Adrenal gland (tissue), 12 donors: ENCODE results near the gene TRIP12. TPM values are rescaled to one million over a fixed set of nuclear protein-coding genes. Genes with fewer than 3 reads are reported as not detected.

Source experiments
- DNase-seq, 7 donors: peaks; one replicate each; pipeline ENCODE4 v3.0.0-alpha.2; 2019 to 2020
- H3K27ac ChIP-seq, 5 donors: fragments of 200-600 bp; sonication (generic) in 4 of 5; 1 replicate in 3 of 5; 2 replicates in 2 of 5; pipeline versions ENCODE4 v1.5.1 to v1.8.0; 2016 to 2020; ENCODE audit warnings: mild to moderate bottlenecking in 1 of 5
- H3K27me3 ChIP-seq: fragments of 200-600 bp; 2 replicates; pipeline ENCODE4 v1.8.0; 2021
- H3K36me3 ChIP-seq, 2 donors: fragments of 200-600 bp; replicated peaks in 1 of 2; 1 replicate in 1 of 2; 2 replicates in 1 of 2; pipeline versions ENCODE4 v1.5.1 to v1.8.0; 2018 to 2022
- H3K4me1 ChIP-seq, 2 donors: fragments of 200-600 bp; replicated peaks in 1 of 2; 1 replicate in 1 of 2; 2 replicates in 1 of 2; pipeline versions ENCODE4 v1.5.1 to v1.8.0; 2018 to 2021
- H3K4me3 ChIP-seq, 4 donors: fragments of 200-600 bp; sonication (generic) in 3 of 4; one replicate each; pipeline ENCODE4 v1.5.1; 2016 to 2018
- H3K9me3 ChIP-seq, 3 donors: fragments of 200-600 bp; sonication (generic) in 1 of 3; replicated peaks in 1 of 3; 1 replicate in 2 of 3; 2 replicates in 1 of 3; pipeline versions ENCODE4 v1.5.1 to v1.8.0; 2016 to 2021
- POLR2A ChIP-seq, 2 donors: fragments of 450-650 bp; IDR thresholded peaks; one replicate each; pipeline ENCODE4 v1.6.1; 2017; ENCODE audit warnings: antibody characterized with exemption in 2 of 2, mild to moderate bottlenecking in 2 of 2, moderate library complexity in 1 of 2
- WGBS, 4 donors: extraction: QIAGEN DNeasy Blood & Tissue Kit in 2 of 4; methylation state at CpG; one replicate each; pipeline versions ENCODE4 v1.1.5 to v1.1.7; 2013 to 2017; 5-methylcytosine and 5-hydroxymethylcytosine counted together
- intact Hi-C, 2 donors: fragments of 100-400 bp; cut with DNase I; formaldehyde crosslinking; loops; one replicate each; pipeline versions ENCODE4 v1.14.1 to v1.15.0; 2022 to 2023
- polyA plus RNA-seq, 3 donors: library from polyadenylated mRNA; stranded (reverse); fragments of 200-250 nt in 2 of 3; fragments of 350-450 nt in 1 of 3; fragmentation: Illumina TruSeq in 1 of 3; extraction: RNeasy Lipid Tissue Mini Kit (QIAGEN cat#74804) in 1 of 3; gene quantifications; one replicate each; pipeline ENCODE4 v1.2.3, GENCODE V29; 2013 to 2014
- small RNA-seq, 2 donors: library from RNA; depleted of rRNA; stranded (forward); fragments of <200 nt; gene quantifications; one replicate each; pipeline ENCODE3, GENCODE V24; 2016
- total RNA-seq, 9 donors: library from RNA; depleted of rRNA in 4 of 9; stranded (reverse); fragments of >200 nt in 4 of 9; fragments of 120-200 nt in 1 of 9; fragmentation: NEBNext Ultra II Directional in 1 of 9; extraction: Animal tissue kit (Norgen Biotek cat#: 25700) in 1 of 9; gene quantifications; one replicate each; pipeline versions ENCODE4 v1.1.0 to v1.2.4, GENCODE V29; 2013 to 2023
- TF ChIP-seq, protein P1 (sequence below), 6 experiments: fragments of 450-650 bp in 4 of 6; fragments of 200-600 bp in 2 of 6; sonication (generic) in 1 of 6; IDR thresholded peaks; 1 replicate in 5 of 6; 2 replicates in 1 of 6; pipeline versions ENCODE4 v1.5.1 to v1.8.0; 2016 to 2021; ENCODE audit warnings: antibody characterized with exemption in 6 of 6, mild to moderate bottlenecking in 2 of 6, moderate library complexity in 1 of 6
- donor health status: healthy with polysubstance abuse.
- donor health status: Bipolar disorder and iron deficiency.
- donor health status: DM: yes; HTN: yes; CAD: no.
- donor health status: DM: no; HTN: no; CAD: no.
- donor health status: DM: no; HTN: no; CAD: no.
- donor health status: DM: yes; HTN: yes; CAD: no.

The TRIP12 gene
- total and polyA plus RNA-seq, 12 donors: 15.5 to 242 (median 146) TPM

DNA sequence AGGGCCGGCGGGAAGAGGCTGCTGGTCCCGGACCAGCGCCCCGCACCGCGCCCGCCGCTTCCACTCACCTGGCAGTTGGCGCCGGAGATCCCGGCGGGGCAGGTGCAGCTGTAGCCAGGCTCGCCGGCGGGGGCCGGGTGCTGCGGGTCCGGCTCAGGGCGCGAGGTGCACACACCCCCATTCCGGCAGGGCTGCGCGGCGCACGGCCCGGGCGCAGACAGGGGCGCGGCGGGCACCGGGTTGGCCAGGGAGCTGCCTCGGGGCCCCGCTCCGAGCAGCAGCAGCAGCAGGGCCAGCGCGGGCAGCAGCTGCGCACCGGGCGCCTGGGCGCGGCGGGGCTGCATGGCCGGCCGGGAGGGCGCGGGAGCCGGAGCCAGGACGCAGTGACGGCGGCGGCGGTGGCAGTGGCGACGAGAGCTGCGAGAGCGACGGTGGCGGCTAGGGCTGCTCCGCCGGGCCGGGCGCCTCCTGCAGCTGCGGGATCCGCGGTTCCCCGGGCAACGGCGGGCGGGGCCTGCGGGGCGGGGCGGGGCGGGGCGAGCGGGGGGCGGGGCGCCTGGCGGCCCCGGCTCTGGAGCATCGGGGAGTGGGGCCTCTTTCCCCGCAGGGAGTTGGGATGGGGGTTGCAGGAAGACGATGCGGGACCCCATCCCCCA, 207.6 kb downstream of the TRIP12 start, which contains the start of gene DNER:
Gene DNER, minus strand, starts transcription at position 476 of the 656 bp plus-strand sequence. Its CDS starts 132 bp downstream, at position 344.
- WGBS, 4 donors: 0 to 2% (median 1%) methylated on average over 5 to 84 of the region's 84 CpGs
- no peaks in the 10 kb centered on the region for H3K36me3 ChIP-seq
- TF ChIP-seq, protein P1, sequence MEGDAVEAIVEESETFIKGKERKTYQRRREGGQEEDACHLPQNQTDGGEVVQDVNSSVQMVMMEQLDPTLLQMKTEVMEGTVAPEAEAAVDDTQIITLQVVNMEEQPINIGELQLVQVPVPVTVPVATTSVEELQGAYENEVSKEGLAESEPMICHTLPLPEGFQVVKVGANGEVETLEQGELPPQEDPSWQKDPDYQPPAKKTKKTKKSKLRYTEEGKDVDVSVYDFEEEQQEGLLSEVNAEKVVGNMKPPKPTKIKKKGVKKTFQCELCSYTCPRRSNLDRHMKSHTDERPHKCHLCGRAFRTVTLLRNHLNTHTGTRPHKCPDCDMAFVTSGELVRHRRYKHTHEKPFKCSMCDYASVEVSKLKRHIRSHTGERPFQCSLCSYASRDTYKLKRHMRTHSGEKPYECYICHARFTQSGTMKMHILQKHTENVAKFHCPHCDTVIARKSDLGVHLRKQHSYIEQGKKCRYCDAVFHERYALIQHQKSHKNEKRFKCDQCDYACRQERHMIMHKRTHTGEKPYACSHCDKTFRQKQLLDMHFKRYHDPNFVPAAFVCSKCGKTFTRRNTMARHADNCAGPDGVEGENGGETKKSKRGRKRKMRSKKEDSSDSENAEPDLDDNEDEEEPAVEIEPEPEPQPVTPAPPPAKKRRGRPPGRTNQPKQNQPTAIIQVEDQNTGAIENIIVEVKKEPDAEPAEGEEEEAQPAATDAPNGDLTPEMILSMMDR (IDR thresholded peaks at IDR 0.05): peak in 1 of 6 experiments; percentile 0
- peak in 1 of 2 donors; percentile 77 for TF ChIP-seq POLR2A (IDR thresholded peaks at IDR 0.05)
- DNase-seq: peak; percentile 63 to 82 (median 76)
- peak within 1 kb of the TSS in 3 of 4 donors; percentile 27 to 73 (median 34) for H3K4me3 ChIP-seq
- peak within 1 kb of the TSS; percentile 60 to 93 (median 81) for H3K27ac ChIP-seq
- no peaks in the 10 kb centered on the region for H3K9me3 ChIP-seq
- peaks cover 3% of the 10 kb centered on the region for H3K27me3 ChIP-seq
- intact Hi-C loops: loop anchor here in 1 of 2 donors (10.0 kb wide), 2 partner anchors 129 to 289 kb away; no protein-coding TSS in a partner anchor
- H3K4me1 ChIP-seq: peaks cover 0 to 36% of the 10 kb centered on the region in 2 donors

Small RNA genes within 50 kb of the gene (small RNA-seq; reads per million reads assigned to genes)
- gene RNU6-613P (0 reads per million in 2 donors), gene RNU6-964P (0 reads per million in 2 donors)

Other genes with a start within 250 kb of the TRIP12 start
- gene DNER, start 207.5 kb downstream of the TRIP12 start, total RNA-seq: 100 to 1,000 TPM in 7 of 9 donors, 10 to 100 TPM in 2; 81.2 to 309 (median 191) TPM
- gene DNER, start 207.5 kb downstream of the TRIP12 start, polyA plus RNA-seq: 100 to 1,000 TPM in 1 of 3 donors, 10 to 100 TPM in 2; 49.2 to 188 (median 56.9) TPM
- 1 to 10 TPM; 4.2 to 9.5 (median 6.7) TPM for gene FBXO36, start 494 bp upstream of the TRIP12 start, total RNA-seq
- gene FBXO36, start 494 bp upstream of the TRIP12 start, polyA plus RNA-seq: 1 to 10 TPM; 1.9 to 9.2 (median 2.4) TPM
- gene SLC16A14, start 146.9 kb upstream of the TRIP12 start, total RNA-seq: 10 to 100 TPM in 3 of 9 donors, 1 to 10 TPM in 6; 4.7 to 23.5 (median 8.0) TPM
- gene SLC16A14, start 146.9 kb upstream of the TRIP12 start, polyA plus RNA-seq: 10 to 100 TPM in 1 of 3 donors, 1 to 10 TPM in 1, under 1 TPM in 1; 0.88 to 12.1 (median 4.3) TPM